Epithelial cell of esophagus (primary cell): ENCODE measurements around the gene CIB2.

ENCODE experiments used
- DNase-seq: peaks from one replicate; pipeline ENCODE4 v3.0.0; 2010; ENCODE audit warnings: low read depth
- H3K4me3 ChIP-seq: 2 replicates; pipeline ENCODE4 v1.5.1; 2011; ENCODE audit warnings: mild to moderate bottlenecking, low read length, control low read depth
- CTCF ChIP-seq: IDR thresholded peaks from 2 replicates; pipeline ENCODE4 v1.5.1; 2011; ENCODE audit warnings: low read depth, mild to moderate bottlenecking, low read length, control low read depth, inconsistent platforms; ENCODE audit not compliant: insufficient read depth; ENCODE audit errors: missing control alignments

The CIB2 gene

GRCh38 chr15:78149805-78150751 is 18.8 kb upstream of the CIB2 start:
- H3K4me3 ChIP-seq: peak overlapping the region; percentile 70
- TF ChIP-seq CTCF: no peak
- DNase-seq: peak; percentile 14

- TF ChIP-seq CTCF: no peak
- peak within 1 kb of the TSS; percentile 70 for H3K4me3 ChIP-seq
- peak; percentile 97 for DNase-seq
Observed at GRCh38 chr15:78149068-78149804, 18.0 kb upstream of the CIB2 start, which contains the start of gene IDH3A. IDH3A (plus strand) TSS chr15:78149362; CDS start chr15:78149404, 42 bp downstream.

- peak overlapping the region; percentile 47 for H3K4me3 ChIP-seq
- no peak for TF ChIP-seq CTCF
- DNase-seq: no peak
Observed at GRCh38 chr15:78148392-78149067, 17.3 kb upstream of the CIB2 start.

GRCh38 chr15:78147566-78147965 is 16.3 kb upstream of the CIB2 start:
- TF ChIP-seq CTCF: no peak
- no peak overlapping the region for H3K4me3 ChIP-seq
- DNase-seq: no peak

GRCh38 chr15:78146425-78147154 is 15.3 kb upstream of the CIB2 start:
- H3K4me3 ChIP-seq: no peak overlapping the region
- DNase-seq: peak; percentile 75
- no peak for TF ChIP-seq CTCF

GRCh38 chr15:78142332-78142731 is 11.1 kb upstream of the CIB2 start:
- H3K4me3 ChIP-seq: no peak overlapping the region
- DNase-seq: no peak
- no peak for TF ChIP-seq CTCF
